GM23248 (cell line): ENCODE measurements around the gene GNG3.

Experiments used
- EZH2 ChIP-seq: fragments of 200-600 bp; sonication (generic); IDR thresholded peaks from 2 replicates; pipeline ENCODE4 v1.6.1; 2018; ENCODE audit warnings: antibody characterized with exemption, mild to moderate bottlenecking; ENCODE audit not compliant: insufficient read depth, poor library complexity, severe bottlenecking
- EZH2phosphoT487 ChIP-seq: fragments of 200-600 bp; sonication (generic); IDR thresholded peaks from 2 replicates; pipeline ENCODE4 v1.6.1; 2018; ENCODE audit warnings: antibody characterized with exemption, moderate library complexity, mild to moderate bottlenecking, low read depth; ENCODE audit not compliant: insufficient read depth

GRCh38 chr11:62678770-62679696 is 28.4 kb upstream of the GNG3 start, which contains the start of gene UBXN1:
- TF ChIP-seq EZH2 = no peak
- peak; percentile 80; the same call in 1 of the 2 replicates for TF ChIP-seq EZH2phosphoT487
